ENCODE results near the gene ZNF639.
A peak's percentile ranks its signal among the peaks of the same experiment; 100 is the strongest.
"Not testable (repeated sequence)": the region's sequence is repeated elsewhere in the genome, so short reads cannot be mapped to it uniquely, and the experiment has no call there.

The ZNF639 gene

GRCh38 chr3:179322286-179323196 is at the start of gene ZNF639:
Gene ZNF639, plus strand, starts transcription at chr3:179323031. Its CDS starts 5,263 bp downstream, at chr3:179328294.
- H3K9me3 ChIP-seq (ENCODE audit: severe bottlenecking): no peaks in the 10 kb centered on the region
- H3K27ac ChIP-seq: peak within 1 kb of the TSS; percentile 96
- TF ChIP-seq, protein P1, sequence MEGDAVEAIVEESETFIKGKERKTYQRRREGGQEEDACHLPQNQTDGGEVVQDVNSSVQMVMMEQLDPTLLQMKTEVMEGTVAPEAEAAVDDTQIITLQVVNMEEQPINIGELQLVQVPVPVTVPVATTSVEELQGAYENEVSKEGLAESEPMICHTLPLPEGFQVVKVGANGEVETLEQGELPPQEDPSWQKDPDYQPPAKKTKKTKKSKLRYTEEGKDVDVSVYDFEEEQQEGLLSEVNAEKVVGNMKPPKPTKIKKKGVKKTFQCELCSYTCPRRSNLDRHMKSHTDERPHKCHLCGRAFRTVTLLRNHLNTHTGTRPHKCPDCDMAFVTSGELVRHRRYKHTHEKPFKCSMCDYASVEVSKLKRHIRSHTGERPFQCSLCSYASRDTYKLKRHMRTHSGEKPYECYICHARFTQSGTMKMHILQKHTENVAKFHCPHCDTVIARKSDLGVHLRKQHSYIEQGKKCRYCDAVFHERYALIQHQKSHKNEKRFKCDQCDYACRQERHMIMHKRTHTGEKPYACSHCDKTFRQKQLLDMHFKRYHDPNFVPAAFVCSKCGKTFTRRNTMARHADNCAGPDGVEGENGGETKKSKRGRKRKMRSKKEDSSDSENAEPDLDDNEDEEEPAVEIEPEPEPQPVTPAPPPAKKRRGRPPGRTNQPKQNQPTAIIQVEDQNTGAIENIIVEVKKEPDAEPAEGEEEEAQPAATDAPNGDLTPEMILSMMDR (IDR thresholded peaks at IDR 0.05; ENCODE audit: low read depth, low read length): peak; percentile 85
- H3K4me3 ChIP-seq (ENCODE audit: low read depth, low read length): peak within 1 kb of the TSS; percentile 84
- peak; percentile 92 for DNase-seq
- H3K36me3 ChIP-seq: peaks cover 24% of the 10 kb centered on the region
- H3K27me3 ChIP-seq (ENCODE audit: insufficient read depth, low read depth, severe bottlenecking): peaks cover 2% of the 10 kb centered on the region

DNA sequence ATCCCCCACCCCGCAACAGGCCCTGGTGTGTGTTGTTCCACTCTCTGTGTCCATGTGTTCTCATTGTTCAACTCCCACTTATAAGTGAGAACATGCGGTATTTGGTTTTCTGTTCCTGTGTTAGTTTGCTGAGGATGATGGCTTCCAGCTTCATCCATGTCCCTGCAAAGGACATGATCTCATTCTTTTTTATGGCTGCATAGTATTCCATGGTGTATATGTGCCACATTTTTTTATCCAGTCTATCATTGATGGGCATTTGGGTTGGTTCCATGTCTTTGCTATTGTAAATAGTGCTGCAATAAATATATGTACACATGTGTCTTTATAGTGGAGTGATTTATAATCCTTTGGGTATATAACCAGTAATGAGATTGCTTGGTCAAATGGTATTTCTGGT is 48.4 kb upstream of the ZNF639 start:
- H3K9me3 ChIP-seq (ENCODE audit: severe bottlenecking); H3K27me3 ChIP-seq (ENCODE audit: insufficient read depth, low read depth, severe bottlenecking); H3K27ac ChIP-seq; DNase-seq; H3K4me3 ChIP-seq (ENCODE audit: low read depth, low read length); H3K36me3 ChIP-seq: not testable (repeated sequence)

- no peak overlapping the region for H3K27ac ChIP-seq
- no peak for DNase-seq
- no peaks in the 10 kb centered on the region for H3K9me3 ChIP-seq (ENCODE audit: severe bottlenecking)
- TF ChIP-seq, protein P1 (IDR thresholded peaks at IDR 0.05; ENCODE audit: low read depth, low read length): no peak
- no peaks in the 10 kb centered on the region for H3K27me3 ChIP-seq (ENCODE audit: insufficient read depth, low read depth, severe bottlenecking)
- no peak overlapping the region for H3K4me3 ChIP-seq (ENCODE audit: low read depth, low read length)
- no peaks in the 10 kb centered on the region for H3K36me3 ChIP-seq
These were observed 46.8 kb upstream of the ZNF639 start for GRCh38 chr3:179276001-179276400.

- no peak for DNase-seq
- Histone ChIP-seq H3K36me3 (no peaks in the 10 kb centered on the region), H3K9me3 (ENCODE audit: severe bottlenecking) (no peaks in the 10 kb centered on the region), H3K4me3 (ENCODE audit: low read depth, low read length) (no peak overlapping the region), H3K27me3 (ENCODE audit: insufficient read depth, low read depth, severe bottlenecking) (no peaks in the 10 kb centered on the region), H3K27ac (no peak overlapping the region)
- TF ChIP-seq, protein P1 (IDR thresholded peaks at IDR 0.05; ENCODE audit: low read depth, low read length): no peak
These were observed 46.1 kb upstream of the ZNF639 start for GRCh38 chr3:179276743-179277142.

- H3K4me3 ChIP-seq (ENCODE audit: low read depth, low read length): no peak overlapping the region
- no peaks in the 10 kb centered on the region for H3K27me3 ChIP-seq (ENCODE audit: insufficient read depth, low read depth, severe bottlenecking)
- H3K9me3 ChIP-seq (ENCODE audit: severe bottlenecking): no peaks in the 10 kb centered on the region
- no peak overlapping the region for H3K27ac ChIP-seq
- TF ChIP-seq, protein P1 (IDR thresholded peaks at IDR 0.05; ENCODE audit: low read depth, low read length): no peak
- no peaks in the 10 kb centered on the region for H3K36me3 ChIP-seq
- DNase-seq: no peak
These were observed 44.7 kb upstream of the ZNF639 start for GRCh38 chr3:179278151-179278550.

DNA sequence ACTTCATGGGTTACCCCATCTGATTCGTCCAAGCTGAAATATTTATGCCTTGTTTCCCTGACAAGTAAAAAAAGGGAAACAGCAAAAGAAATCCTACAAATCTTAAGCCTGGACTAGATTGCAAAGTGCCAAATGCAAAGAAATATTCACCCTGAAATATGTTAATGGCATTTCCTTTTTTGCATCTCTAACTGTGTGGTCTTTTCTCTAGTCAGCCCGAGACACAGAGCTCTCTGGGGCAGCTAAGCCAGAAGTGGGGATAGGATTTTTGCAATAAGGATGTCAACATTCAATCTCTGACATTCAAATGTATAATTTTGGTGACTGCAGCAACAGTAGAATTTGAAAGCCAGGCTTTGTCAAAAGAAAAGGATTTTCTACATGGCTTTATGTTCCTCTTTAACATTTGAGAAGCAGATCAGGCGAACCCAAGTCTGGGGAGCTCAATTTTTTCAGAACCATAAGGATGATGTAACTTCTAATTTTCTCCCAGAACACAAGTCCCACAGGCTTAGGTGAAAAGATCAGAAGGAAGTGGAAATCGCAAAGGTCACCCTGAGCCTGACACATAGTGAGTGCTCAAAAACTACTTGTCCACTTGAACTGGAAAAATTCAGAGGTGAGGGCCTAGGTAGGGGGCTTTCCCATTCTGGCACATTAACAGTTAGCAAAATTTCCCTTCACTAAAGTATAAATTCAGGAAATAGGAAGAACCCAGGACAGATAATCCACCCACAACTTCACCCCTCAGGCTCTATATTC is 43.7 kb upstream of the ZNF639 start:
- TF ChIP-seq, protein P1 (IDR thresholded peaks at IDR 0.05; ENCODE audit: low read depth, low read length): no peak
- no peak for DNase-seq
- no peak overlapping the region for H3K27ac ChIP-seq
- H3K27me3 ChIP-seq (ENCODE audit: insufficient read depth, low read depth, severe bottlenecking): no peaks in the 10 kb centered on the region
- no peak overlapping the region for H3K4me3 ChIP-seq (ENCODE audit: low read depth, low read length)
- no peaks in the 10 kb centered on the region for H3K36me3 ChIP-seq
- no peaks in the 10 kb centered on the region for H3K9me3 ChIP-seq (ENCODE audit: severe bottlenecking)

All from WERI-Rb-1 (cell line).